Measurements from ENCODE around the gene IL1B.

GRCh38 chr2:112784199-112785189, 52.1 kb downstream of the IL1B start, which contains the start of gene IL1A:
- TF ChIP-seq POLR2AphosphoS5 (IDR thresholded peaks at IDR 0.05; ENCODE audit: insufficient read depth in 1 of 2, low read depth in 1 of 2), result peak in 1 of 2 donors; percentile 40
- no peak for TF ChIP-seq CTCF (IDR thresholded peaks at IDR 0.05)
